CD4-positive, alpha-beta T cell (primary cell): ENCODE measurements around the gene ZNF628. TPM values are rescaled to one million over a fixed set of nuclear protein-coding genes. Genes with fewer than 3 reads are reported as not detected.

Source experiments
- ATAC-seq: fragments of 200-7000 bp; cut with Tn5 transposase; one replicate; pipeline ENCODE4 v1.10.0; 2022; ENCODE audit warnings: mild to moderate bottlenecking; ENCODE audit not compliant: poor library complexity
- CTCF ChIA-PET: fragments of 350-600 bp; sonication (Branson Sonifier 250); formaldehyde crosslinking; loops from one replicate; lab custom pipeline; 2021; ENCODE audit warnings: antibody characterized with exemption, inconsistent platforms; lab: Charles Lee
- POLR2A ChIA-PET: fragments of 350-600 bp; sonication (Branson Sonifier 250); formaldehyde crosslinking; loops from one replicate; lab custom pipeline; 2021; ENCODE audit warnings: antibody characterized with exemption, inconsistent platforms; lab: Charles Lee
- DNase-seq, 14 experiments: peaks; one replicate each; pipeline ENCODE4 v3.0.0-alpha.2; 2013 to 2020; ENCODE audit warnings: mixed read lengths in 2 of 14
- H3K27ac ChIP-seq, 2 donors: one replicate each; pipeline versions ENCODE4 v1.5.1 to v1.7.0; 2013; ENCODE audit warnings: low read length in 2 of 2, low read depth in 1 of 2, mild to moderate bottlenecking in 1 of 2
- H3K27me3 ChIP-seq, 2 experiments: 1 replicate in 1 of 2; 2 replicates in 1 of 2; pipeline versions ENCODE4 v1.6.1 to v1.7.0; 2013; ENCODE audit warnings: low read length in 2 of 2, control low read depth in 1 of 2, mild to moderate bottlenecking in 1 of 2, moderate library complexity in 1 of 2; ENCODE audit not compliant: insufficient read depth in 2 of 2, control insufficient read depth in 1 of 2
- H3K36me3 ChIP-seq: one replicate; pipeline ENCODE4 v1.6.1; 2013; ENCODE audit warnings: low read length, control low read depth; ENCODE audit not compliant: insufficient read depth
- H3K4me1 ChIP-seq: one replicate; pipeline ENCODE4 v1.6.1; 2013; ENCODE audit warnings: low read length, control low read depth; ENCODE audit not compliant: insufficient read depth
- H3K4me3 ChIP-seq: one replicate; pipeline ENCODE4 v1.5.1; 2013; ENCODE audit warnings: mild to moderate bottlenecking, low read length, moderate library complexity
- H3K9me3 ChIP-seq, 2 experiments: 1 replicate in 1 of 2; 2 replicates in 1 of 2; pipeline versions ENCODE4 v1.6.1 to v1.7.0; 2013; ENCODE audit warnings: low read length in 2 of 2, mild to moderate bottlenecking in 2 of 2, control low read depth in 1 of 2, moderate library complexity in 1 of 2; ENCODE audit not compliant: control insufficient read depth in 1 of 2, insufficient read depth in 1 of 2
- H3K27ac Mint-ChIP-seq: one replicate; pipeline ENCODE4 v1.8.0; 2020; ENCODE audit warnings: mixed read lengths
- H3K27me3 Mint-ChIP-seq: one replicate; pipeline ENCODE4 v1.8.0; 2021; ENCODE audit warnings: mixed read lengths
- H3K36me3 Mint-ChIP-seq: one replicate; pipeline ENCODE4 v1.8.0; 2021; ENCODE audit warnings: low read depth, mixed read lengths
- H3K4me1 Mint-ChIP-seq: one replicate; pipeline ENCODE4 v1.8.0; 2021; ENCODE audit warnings: low read depth, mixed read lengths
- H3K4me3 Mint-ChIP-seq: one replicate; pipeline ENCODE4 v1.8.0; 2020; ENCODE audit warnings: mild to moderate bottlenecking, mixed read lengths
- H3K9me3 Mint-ChIP-seq: one replicate; pipeline ENCODE4 v1.8.0; 2020; ENCODE audit warnings: mixed read lengths
- CTCF ChIP-seq: fragments of 200-600 bp; IDR thresholded peaks from one replicate; pipeline ENCODE4 v1.8.0; 2022; ENCODE audit warnings: antibody characterized with exemption, mild to moderate bottlenecking
- intact Hi-C, 2 experiments: fragments of 100-400 bp; cut with DNase I in 1 of 2; cut with micrococcal nuclease in 1 of 2; formaldehyde crosslinking; loops; one replicate each; pipeline versions ENCODE4 v1.15.1 to v1.9.0; 2023 to 2025; cut with DNase I, micrococcal nuclease
- total RNA-seq, 174 experiments: library from RNA in 2 of 174; stranded (reverse) in 2 of 174; gene quantifications; one replicate each; pipeline ENCODE4 v1.2.3 and lab custom pipeline; 2021 to 2026

The ZNF628 gene
- total RNA-seq, 2 experiments from 2014 or later, result 26.6 to 27.2 TPM

- Histone ChIP-seq H3K36me3 (no peaks in the 10 kb centered on the region), H3K9me3 (no peaks in the 10 kb centered on the region), H3K27me3 (no peaks in the 10 kb centered on the region), H3K4me3 (no peak overlapping the region), H3K27ac (no peak overlapping the region), H3K4me1 (peaks cover 24% of the 10 kb centered on the region)
- Mint-ChIP-seq H3K4me3 (no peak overlapping the region), H3K9me3 (no peaks in the 10 kb centered on the region), H3K4me1 (peaks cover 23% of the 10 kb centered on the region), H3K36me3 (peaks cover 6% of the 10 kb centered on the region), H3K27ac (no peak overlapping the region), H3K27me3 (no peaks in the 10 kb centered on the region)
- ChIA-PET CTCF (interaction anchor here (1.7 kb wide), 1 partner anchor 31 kb away, joined by 4 read pairs; no protein-coding TSS in a partner anchor), POLR2A (no interaction called here)
- intact Hi-C loops, result loop anchor here in 1 of 2 experiments (10.0 kb wide), 1 partner anchor 841 kb away; the partner anchor contains the start of gene ZSCAN5A
- no peak for ATAC-seq
- no peak for TF ChIP-seq CTCF
- no peak for DNase-seq
Measured at GRCh38 chr19:55473225-55474012, 3.0 kb upstream of the ZNF628 start.

GRCh38 chr19:55474269-55475265 lies 1.9 kb upstream of the ZNF628 start:
- no peak overlapping the region for H3K4me3 ChIP-seq
- DNase-seq, result no peak
- H3K4me1 Mint-ChIP-seq, result peaks cover 33% of the 10 kb centered on the region
- POLR2A ChIA-PET, result interaction anchor here (0.6 to 3.4 kb wide), 2 partner anchors 13 to 333 kb away, joined by 3 to 35 read pairs; partner anchors contain the start of gene ISOC2
- H3K27ac Mint-ChIP-seq, result no peak overlapping the region
- H3K27me3 Mint-ChIP-seq, result no peaks in the 10 kb centered on the region
- no peak for TF ChIP-seq CTCF
- intact Hi-C loops, result loop anchor here in 1 of 2 experiments (5.0 to 10.0 kb wide), 2 partner anchors 840 to 1012 kb away; partner anchors contain the start of genes LENG9 and ZSCAN5A
- H3K36me3 ChIP-seq, result no peaks in the 10 kb centered on the region
- peaks cover 26% of the 10 kb centered on the region for H3K4me1 ChIP-seq
- peaks cover 7% of the 10 kb centered on the region for H3K36me3 Mint-ChIP-seq
- no peaks in the 10 kb centered on the region for H3K9me3 Mint-ChIP-seq
- CTCF ChIA-PET, result interaction anchor here (1.7 kb wide), 1 partner anchor 29 kb away, joined by 4 read pairs; no protein-coding TSS in a partner anchor
- peak overlapping the region; percentile 30 for H3K4me3 Mint-ChIP-seq
- no peaks in the 10 kb centered on the region for H3K27me3 ChIP-seq
- no peaks in the 10 kb centered on the region for H3K9me3 ChIP-seq
- ATAC-seq, result no peak
- no peak overlapping the region for H3K27ac ChIP-seq

GRCh38 chr19:55477905-55478304 lies 1.5 kb downstream of the ZNF628 start:
- H3K9me3 Mint-ChIP-seq, result no peaks in the 10 kb centered on the region
- intact Hi-C loops, result loop anchor here (2.0 to 10.0 kb wide), 3 partner anchors 69 to 1016 kb away; partner anchors contain the start of genes LENG9 (in 1 of the 2) and ZSCAN5A (in 1 of the 2)
- no peak for ATAC-seq
- ChIA-PET CTCF (interaction anchor here (1.5 kb wide), 1 partner anchor 26 kb away, joined by 6 read pairs; no protein-coding TSS in a partner anchor), POLR2A (interaction anchor here (2.3 kb wide), 1 partner anchor 121 kb away, joined by 22 read pairs; the partner anchor contains the start of genes FIZ1 and ZNF524)
- peak overlapping the region; percentile 63 for H3K27ac Mint-ChIP-seq
- Histone ChIP-seq H3K4me1 (peaks cover 26% of the 10 kb centered on the region), H3K4me3 (no peak overlapping the region), H3K27ac (no peak overlapping the region), H3K9me3 (no peaks in the 10 kb centered on the region), H3K36me3 (peaks cover 3% of the 10 kb centered on the region), H3K27me3 (no peaks in the 10 kb centered on the region)
- no peak for TF ChIP-seq CTCF
- no peak for DNase-seq
- H3K27me3 Mint-ChIP-seq, result no peaks in the 10 kb centered on the region
- peak overlapping the region; percentile 26 for H3K4me3 Mint-ChIP-seq
- peaks cover 12% of the 10 kb centered on the region for H3K36me3 Mint-ChIP-seq
- H3K4me1 Mint-ChIP-seq, result peaks cover 38% of the 10 kb centered on the region
